Epithelial cell of proximal tubule (primary cell): Measurements from ENCODE around the gene UBE2E3. TPM values are rescaled to one million over a fixed set of nuclear protein-coding genes. Genes with fewer than 3 reads are reported as not detected.
A peak's percentile ranks its signal among the peaks of the same experiment; 100 is the strongest.

ENCODE experiments used
- DNase-seq: peaks from one replicate; pipeline ENCODE4 v3.0.0-alpha.2; 2011; ENCODE audit warnings: low read depth
- H3K4me3 ChIP-seq: 2 replicates; pipeline ENCODE4 v1.5.1; 2011; ENCODE audit warnings: low read depth, mild to moderate bottlenecking, low read length
- CTCF ChIP-seq: conservative IDR thresholded peaks from 2 replicates; pipeline ENCODE4 v1.5.1; 2012; ENCODE audit warnings: low read depth, mild to moderate bottlenecking, low read length
- total RNA-seq: library from RNA; depleted of rRNA; stranded (reverse); fragments of >200 nt; gene quantifications from 2 replicates; pipeline ENCODE4 v1.2.3, GENCODE V29; 2015

The UBE2E3 gene
- total RNA-seq, 1 donor from 2014 or later, result 70.1 TPM

GRCh38 chr2:180987146-180987545, 6.7 kb downstream of the UBE2E3 start:
- H3K4me3 ChIP-seq, result no peak overlapping the region
- DNase-seq, result no peak
- TF ChIP-seq CTCF, result no peak

GRCh38 chr2:180990337-180990736, 9.9 kb downstream of the UBE2E3 start:
- no peak for TF ChIP-seq CTCF
- H3K4me3 ChIP-seq, result no peak overlapping the region
- no peak for DNase-seq

GRCh38 chr2:180990794-180991193, 10.4 kb downstream of the UBE2E3 start:
- TF ChIP-seq CTCF, result no peak
- H3K4me3 ChIP-seq, result no peak overlapping the region
- DNase-seq, result no peak

DNA sequence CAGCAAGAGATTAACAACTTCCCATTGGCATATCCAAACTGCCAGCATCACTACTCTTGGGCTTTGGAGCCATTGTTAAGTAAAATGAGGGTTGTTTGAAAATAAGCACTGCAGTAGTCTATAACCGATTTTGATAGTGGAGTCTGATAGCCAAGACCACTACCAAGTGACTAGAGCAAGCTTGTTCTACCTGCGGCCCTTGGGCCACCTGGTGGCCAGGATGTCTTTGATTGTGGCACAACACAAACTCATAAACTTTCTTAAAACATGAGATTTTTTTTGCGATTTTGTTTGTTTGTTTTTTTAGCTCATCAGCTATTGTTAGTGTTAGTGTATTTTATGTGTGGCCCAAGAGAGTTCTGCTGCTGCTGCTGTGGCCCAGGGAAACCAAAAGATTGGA, 11.0 kb downstream of the UBE2E3 start:
- TF ChIP-seq CTCF, result peak; percentile 29
- DNase-seq, result no peak

GRCh38 chr2:180991820-180992219, 11.4 kb downstream of the UBE2E3 start:
- DNase-seq, result no peak
- no peak for TF ChIP-seq CTCF
- H3K4me3 ChIP-seq, result no peak overlapping the region

More for the DNA sequence above, 11.0 kb downstream of the UBE2E3 start:
- H3K4me3 ChIP-seq, result no peak overlapping the region

DNA sequence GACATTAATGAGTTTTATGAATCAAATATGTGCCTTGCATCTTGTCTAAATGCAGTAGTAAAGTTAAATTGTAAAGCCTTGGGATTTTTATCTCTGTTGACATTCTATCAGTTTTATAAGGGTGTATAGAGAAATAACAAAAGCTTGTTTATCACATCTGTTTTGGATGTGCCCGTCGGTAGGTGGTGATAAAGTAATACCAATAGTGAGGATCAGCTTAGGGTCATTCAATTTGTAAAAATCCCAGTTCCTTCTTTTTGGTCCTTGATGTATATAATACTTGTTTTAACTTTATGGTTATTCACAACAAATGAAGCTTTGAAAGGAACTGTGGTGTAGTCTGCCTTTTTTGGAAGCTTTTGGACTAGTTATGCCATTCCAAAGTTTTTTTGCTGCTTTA, 12.6 kb downstream of the UBE2E3 start:
- TF ChIP-seq CTCF, result no peak
- no peak for DNase-seq

GRCh38 chr2:180999274-180999964, 19.0 kb downstream of the UBE2E3 start:
- no peak overlapping the region for H3K4me3 ChIP-seq
- DNase-seq, result no peak
- TF ChIP-seq CTCF, result no peak

More for the DNA sequence above, 12.6 kb downstream of the UBE2E3 start:
- no peak overlapping the region for H3K4me3 ChIP-seq
